ENCODE data around the gene PLXNB1. TPM values are rescaled to one million over a fixed set of nuclear protein-coding genes. Genes with fewer than 3 reads are reported as not detected.

Gene PLXNB1
- total and polyA plus RNA-seq, 10 of the 15 experiments (the other 5 are each of a cell fraction or from before 2014, with no cell fraction given): 0.18 to 15.1 (median 5.3) TPM

DNA sequence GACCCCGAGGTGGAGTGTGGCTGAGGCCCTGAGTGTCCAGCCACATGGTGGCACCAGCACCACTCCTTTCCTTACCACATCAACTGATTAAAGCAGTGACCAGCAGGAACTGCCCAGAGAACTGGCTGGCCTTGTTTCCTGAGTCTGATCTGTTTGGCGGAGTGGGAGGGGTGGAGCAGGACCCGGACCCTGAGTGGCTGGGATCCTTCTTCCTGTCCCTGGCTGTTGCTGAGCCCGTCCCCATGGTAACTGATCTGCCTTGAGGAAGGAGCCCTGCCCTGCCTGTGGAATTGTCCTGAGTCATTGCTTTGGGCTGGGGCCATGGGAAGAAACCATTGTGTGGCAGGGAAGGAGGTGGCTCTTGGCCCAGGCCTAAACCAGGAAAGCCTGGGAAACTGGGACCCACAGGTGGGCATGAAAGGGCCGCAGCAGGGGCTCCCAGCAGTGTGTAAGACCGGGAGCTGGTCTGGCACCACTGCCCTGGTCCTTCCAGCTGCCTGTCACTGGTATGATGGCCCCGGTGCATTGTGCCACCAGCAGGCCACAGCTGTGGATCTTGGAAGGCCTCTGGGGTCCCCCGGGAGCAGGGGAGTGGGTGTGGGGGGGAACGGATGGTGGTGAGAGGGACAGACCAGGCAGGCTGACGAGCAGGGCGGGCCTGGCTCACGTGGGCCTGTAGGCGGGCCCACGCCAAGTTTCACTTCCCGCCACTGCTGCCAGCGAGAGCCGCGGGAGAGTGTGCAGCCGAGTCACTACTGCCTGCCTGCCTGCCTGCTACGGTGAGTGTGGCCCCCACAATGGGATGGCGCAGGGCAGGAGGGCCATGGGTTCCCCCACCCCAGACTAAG lies 35.9 kb upstream of the PLXNB1 start (continued):
- TF ChIP-seq, protein P1, sequence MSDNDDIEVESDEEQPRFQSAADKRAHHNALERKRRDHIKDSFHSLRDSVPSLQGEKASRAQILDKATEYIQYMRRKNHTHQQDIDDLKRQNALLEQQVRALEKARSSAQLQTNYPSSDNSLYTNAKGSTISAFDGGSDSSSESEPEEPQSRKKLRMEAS (IDR thresholded peaks at IDR 0.05; ENCODE audit: low read depth, low read length): peak; percentile 75
- TF ChIP-seq, protein P2, sequence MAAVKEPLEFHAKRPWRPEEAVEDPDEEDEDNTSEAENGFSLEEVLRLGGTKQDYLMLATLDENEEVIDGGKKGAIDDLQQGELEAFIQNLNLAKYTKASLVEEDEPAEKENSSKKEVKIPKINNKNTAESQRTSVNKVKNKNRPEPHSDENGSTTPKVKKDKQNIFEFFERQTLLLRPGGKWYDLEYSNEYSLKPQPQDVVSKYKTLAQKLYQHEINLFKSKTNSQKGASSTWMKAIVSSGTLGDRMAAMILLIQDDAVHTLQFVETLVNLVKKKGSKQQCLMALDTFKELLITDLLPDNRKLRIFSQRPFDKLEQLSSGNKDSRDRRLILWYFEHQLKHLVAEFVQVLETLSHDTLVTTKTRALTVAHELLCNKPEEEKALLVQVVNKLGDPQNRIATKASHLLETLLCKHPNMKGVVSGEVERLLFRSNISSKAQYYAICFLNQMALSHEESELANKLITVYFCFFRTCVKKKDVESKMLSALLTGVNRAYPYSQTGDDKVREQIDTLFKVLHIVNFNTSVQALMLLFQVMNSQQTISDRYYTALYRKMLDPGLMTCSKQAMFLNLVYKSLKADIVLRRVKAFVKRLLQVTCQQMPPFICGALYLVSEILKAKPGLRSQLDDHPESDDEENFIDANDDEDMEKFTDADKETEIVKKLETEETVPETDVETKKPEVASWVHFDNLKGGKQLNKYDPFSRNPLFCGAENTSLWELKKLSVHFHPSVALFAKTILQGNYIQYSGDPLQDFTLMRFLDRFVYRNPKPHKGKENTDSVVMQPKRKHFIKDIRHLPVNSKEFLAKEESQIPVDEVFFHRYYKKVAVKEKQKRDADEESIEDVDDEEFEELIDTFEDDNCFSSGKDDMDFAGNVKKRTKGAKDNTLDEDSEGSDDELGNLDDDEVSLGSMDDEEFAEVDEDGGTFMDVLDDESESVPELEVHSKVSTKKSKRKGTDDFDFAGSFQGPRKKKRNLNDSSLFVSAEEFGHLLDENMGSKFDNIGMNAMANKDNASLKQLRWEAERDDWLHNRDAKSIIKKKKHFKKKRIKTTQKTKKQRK (IDR thresholded peaks at IDR 0.05; ENCODE audit: low read depth, low read length): no peak
- TF ChIP-seq NFIC (IDR thresholded peaks at IDR 0.05; ENCODE audit: low read depth, low read length): no peak
- TF ChIP-seq RCOR1 (conservative IDR thresholded peaks at IDR 0.05; ENCODE audit: low read depth, low read length): no peak
- TF ChIP-seq HDGF (IDR thresholded peaks at IDR 0.05): peak; percentile 98
- TF ChIP-seq EP300 (IDR thresholded peaks at IDR 0.05; ENCODE audit: borderline replicate concordance in 1 of 2, control insufficient read depth in 1 of 2, low read depth in 2 of 2, low read length in 2 of 2): no peak
- peak; percentile 46; the same call in 1 of the 2 replicates for TF ChIP-seq SMARCA5 (IDR thresholded peaks at IDR 0.05)
